Raji (cell line): ENCODE data around the gene GAS2L2.

Source experiments
- POLR2A ChIP-seq: IDR thresholded peaks from 2 replicates; pipeline ENCODE4 v1.6.1; 2011; ENCODE audit warnings: low read depth, low read length, control low read depth; ENCODE audit not compliant: insufficient read depth

GAS2L2 gene

GRCh38 chr17:35729405-35729833 lies 23.6 kb downstream of the GAS2L2 start:
- TF ChIP-seq POLR2A = no peak

DNA sequence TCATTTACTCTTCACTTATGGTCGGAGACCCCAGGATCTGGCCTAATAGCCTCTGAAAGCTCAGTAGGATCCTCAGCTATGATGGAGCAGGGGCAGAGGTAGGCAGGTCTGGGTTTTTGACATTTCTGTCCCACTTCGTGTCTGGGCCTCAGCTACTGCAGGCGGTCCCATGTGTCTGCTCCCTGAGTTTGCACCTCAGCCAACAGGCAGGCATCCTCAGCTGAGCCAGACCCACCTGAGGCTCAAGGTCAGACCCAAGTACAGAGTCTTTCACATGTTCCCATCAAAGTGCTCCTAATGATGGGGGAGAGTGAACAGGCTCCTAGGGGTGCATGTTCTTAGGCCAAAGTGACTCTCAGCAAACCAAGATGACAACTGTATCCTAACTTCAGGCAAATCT lies 24.5 kb downstream of the GAS2L2 start:
- TF ChIP-seq POLR2A = no peak

DNA sequence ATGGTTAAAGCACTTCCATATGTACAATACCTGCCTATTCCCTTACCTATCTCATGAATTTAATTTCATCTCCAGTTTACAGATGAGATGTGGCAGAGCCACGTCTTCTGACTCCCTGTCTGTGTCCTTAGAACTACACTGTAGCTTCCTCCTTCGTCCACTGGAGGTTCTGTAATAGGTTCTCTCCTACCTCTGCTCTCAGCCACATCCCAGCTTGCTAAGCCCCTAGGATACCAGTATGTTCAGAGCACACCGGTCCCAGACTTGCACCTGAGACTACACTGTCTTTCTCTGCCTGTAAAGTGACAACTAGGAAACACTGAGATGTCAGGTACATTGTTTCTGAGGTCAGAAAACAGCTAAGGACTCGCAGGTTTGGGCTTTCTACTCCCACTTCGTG lies 25.4 kb downstream of the GAS2L2 start:
- no peak for TF ChIP-seq POLR2A

DNA sequence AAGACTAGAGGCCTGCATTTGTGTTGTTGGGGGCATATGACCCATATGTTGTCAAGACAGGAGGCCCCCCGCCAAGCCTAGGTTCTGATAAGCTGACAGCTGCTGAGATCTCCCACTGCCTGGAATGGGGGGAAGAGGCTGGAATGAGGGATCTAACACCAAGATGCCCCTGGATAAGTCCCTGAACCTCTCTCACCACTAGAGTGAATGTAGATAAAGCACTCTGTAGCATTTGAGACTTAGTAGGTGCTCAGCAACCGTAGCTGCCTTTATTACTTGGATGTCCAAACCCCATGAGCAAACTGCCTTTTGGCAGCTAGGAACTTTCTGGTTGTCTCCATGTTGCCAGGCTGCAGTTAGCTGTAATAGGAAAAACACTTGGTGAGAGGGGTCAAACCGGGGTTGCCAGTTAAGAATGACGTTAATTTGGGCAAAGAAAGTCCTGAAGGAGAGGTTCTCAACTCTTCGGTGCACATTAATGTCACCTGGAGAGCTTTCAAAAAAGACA lies 26.0 kb downstream of the GAS2L2 start:
- TF ChIP-seq POLR2A = no peak

DNA sequence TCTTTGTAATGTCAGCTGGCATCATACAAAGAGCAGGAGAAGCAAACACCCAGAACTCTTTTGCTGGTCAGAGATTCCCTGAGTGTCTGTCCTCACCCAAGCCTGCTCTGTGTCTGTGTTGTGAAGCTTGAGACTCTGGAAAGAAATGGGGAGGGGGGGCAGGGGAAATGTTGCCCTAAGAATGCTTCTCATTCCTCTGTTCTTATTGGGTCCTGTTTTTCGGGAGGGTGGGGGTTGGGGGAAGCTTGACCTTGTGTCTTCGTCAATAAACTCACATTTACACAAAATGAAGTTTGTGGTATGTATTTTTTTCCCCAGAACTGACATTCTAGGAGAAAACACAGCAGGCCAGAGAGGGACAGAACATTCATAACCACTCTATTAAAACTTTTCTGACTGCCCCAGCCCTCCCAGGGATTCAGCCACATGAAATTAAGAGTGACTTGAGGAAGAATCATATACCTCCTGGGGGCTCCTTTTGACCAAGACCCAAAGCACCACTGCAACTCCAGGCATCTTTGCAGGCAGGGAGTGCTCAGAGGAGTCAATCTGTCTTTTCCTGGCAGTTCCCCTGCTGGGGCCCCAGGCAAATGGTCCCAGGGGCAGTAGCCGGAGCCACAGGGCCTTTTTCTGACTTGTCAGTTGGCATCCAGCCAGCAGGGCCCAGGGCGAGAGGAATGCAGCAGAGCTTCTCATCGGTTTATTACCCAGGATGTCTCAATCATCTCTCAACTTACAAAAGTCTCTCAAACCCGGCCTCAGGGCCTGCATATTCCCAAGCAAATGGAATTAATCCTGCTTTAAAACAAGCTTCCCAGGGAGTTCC lies 26.7 kb downstream of the GAS2L2 start:
- no peak for TF ChIP-seq POLR2A

DNA sequence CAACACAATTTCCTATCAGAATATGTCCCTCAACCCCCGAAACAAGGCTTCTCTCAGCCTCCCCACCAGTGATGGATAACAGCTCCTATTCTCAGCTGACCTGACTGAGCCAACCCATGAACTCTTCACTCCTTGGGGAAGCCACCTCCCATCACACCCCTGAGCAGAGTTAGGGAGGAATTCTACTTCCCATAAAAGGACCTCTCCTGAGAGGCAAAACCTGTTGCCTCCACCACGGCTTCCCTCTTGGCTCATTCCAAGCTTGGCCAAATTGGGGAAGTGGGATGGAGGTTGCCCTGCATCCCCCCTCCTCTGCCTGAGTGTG lies 27.3 kb downstream of the GAS2L2 start:
- TF ChIP-seq POLR2A = no peak

- TF ChIP-seq POLR2A = no peak
These were observed 28.0 kb downstream of the GAS2L2 start for GRCh38 chr17:35725058-35725457.

- TF ChIP-seq POLR2A = no peak
These were observed 29.3 kb downstream of the GAS2L2 start for GRCh38 chr17:35723735-35724134.

DNA sequence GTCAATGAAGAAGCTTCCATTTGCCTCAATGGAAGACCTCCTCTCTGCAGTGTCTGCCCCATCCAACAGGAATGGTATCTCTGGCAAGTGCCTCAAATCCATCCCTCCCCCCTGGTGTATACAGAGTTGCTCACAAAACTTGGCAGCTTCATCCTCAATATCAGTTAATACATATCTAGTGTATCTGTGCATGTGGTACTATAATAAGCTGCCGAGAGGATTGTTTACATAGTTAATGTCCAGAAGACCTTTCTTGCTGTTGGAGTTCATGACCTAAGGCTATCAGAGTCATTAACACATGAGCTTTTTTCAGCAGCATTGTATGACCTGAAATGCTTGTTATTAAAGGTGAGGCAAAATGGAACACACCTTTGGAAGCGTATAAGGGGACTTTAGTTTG lies 35.6 kb downstream of the GAS2L2 start:
- TF ChIP-seq POLR2A = no peak

DNA sequence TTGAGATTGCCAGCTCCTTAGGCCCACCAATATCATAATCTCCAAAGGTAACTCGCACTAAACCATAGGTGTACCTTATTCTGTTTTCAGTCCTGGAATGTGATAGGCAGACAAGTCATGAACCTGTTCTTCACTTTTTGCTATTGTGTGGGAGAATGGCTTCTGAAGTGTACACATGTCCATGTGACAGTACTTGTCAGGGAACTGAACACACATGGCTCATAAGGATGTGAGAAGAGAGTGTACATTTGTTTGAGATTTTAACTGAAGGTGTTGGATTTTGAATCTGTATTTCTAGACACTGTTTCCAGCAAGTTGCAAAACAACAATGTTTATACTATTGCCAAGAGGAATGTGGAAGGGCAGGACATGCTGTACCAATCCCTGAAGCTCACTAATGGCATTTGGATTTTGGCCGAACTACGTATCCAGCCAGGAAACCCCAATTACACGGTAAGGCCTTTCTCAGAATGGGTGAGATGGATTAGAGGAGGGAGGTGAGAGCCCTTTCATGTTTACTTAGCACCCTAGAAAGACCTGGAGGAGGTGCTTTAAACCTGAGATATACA lies 36.1 kb downstream of the GAS2L2 start:
- no peak for TF ChIP-seq POLR2A

DNA sequence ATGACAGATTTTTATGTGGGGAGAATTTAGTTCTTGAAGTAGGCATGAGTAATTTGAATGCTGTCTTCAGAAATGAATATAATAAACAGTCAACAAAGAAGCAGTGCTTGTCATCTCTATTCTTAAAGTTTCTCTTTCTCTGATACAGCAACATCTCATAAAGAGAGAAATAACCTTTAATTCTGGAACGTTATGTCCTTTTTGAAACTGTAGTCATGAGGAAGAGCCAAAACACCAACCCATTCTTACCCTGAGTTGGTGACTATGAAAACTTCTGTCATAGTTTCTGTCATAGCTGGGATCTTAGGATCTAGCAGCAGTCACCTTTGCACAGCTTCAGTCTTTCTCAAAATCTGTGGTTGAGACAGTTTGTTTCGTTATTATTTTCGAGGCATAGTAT lies 36.9 kb downstream of the GAS2L2 start:
- no peak for TF ChIP-seq POLR2A

- TF ChIP-seq POLR2A = no peak
These were observed 37.6 kb downstream of the GAS2L2 start for GRCh38 chr17:35715416-35715815.

DNA sequence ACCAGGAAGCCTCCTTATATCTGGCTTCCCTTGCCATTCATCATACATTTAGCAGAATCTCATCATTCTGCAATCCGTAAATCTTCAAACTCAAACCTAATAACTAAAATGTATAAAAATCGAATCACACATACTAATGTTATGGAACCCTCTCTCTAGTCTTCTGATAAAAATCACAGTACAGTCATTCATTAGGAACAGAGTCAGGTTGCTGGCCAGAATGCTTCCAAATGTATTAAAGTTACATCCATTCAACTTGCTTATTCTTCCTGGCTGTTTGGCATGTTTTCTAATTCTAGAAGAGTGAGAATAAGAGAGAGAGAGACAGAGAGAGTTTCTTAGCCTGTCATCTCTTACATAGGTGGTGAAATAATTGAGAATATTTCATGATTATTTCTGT lies 38.1 kb downstream of the GAS2L2 start:
- no peak for TF ChIP-seq POLR2A

DNA sequence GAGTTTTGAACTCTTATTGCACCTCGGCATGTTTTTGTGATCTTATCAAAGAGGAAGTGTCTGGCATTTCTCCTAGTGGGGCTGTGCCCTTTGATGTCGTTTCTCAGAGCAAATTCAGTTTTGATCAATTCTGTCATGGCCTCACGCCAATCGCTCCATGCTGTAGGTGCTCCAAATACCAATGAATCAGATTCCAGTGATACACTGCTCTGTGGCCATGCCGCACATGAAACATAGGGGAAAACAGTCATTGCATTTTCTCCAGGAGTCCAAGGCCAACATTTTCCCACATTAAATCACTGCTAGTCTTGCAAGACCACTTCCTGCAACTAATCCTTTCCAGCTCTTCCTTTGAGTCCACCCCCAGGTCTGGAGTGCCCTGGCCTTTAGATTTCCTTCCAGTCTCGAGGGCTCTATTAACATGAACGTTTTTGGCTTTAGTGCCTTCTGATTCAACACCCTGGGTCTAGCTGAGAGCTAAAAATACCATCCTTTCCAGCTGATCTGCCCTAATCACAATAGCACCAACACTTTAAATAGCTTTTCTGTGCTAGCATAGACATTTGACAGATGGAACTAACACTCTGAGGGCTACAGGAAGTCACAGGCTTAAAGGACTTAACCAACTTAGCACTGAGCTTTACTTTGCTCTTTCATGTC lies 39.8 kb downstream of the GAS2L2 start:
- TF ChIP-seq POLR2A = no peak

GRCh38 chr17:35710950-35711349 lies 42.1 kb downstream of the GAS2L2 start:
- TF ChIP-seq POLR2A = no peak

GRCh38 chr17:35709874-35710273 lies 43.2 kb downstream of the GAS2L2 start:
- TF ChIP-seq POLR2A = no peak
